Peyer's patch (tissue), 4 donors: ENCODE results near the gene POU2F3. TPM values are rescaled to one million over a fixed set of nuclear protein-coding genes. Genes with fewer than 3 reads are reported as not detected.

ENCODE experiments used
- DNase-seq, 3 donors: peaks; one replicate each; pipeline ENCODE4 v3.0.0-alpha.2; 2017 to 2019
- H3K27ac ChIP-seq, 4 donors: fragments of 200-600 bp; sonication (generic); one replicate each; pipeline ENCODE4 v1.5.1; 2016 to 2019
- H3K27me3 ChIP-seq, 2 donors: fragments of 200-600 bp; sonication (generic); one replicate each; pipeline ENCODE4 v1.5.1; 2019
- H3K36me3 ChIP-seq, 3 donors: fragments of 200-600 bp; sonication (generic); one replicate each; pipeline ENCODE4 v1.5.1; 2016 to 2019
- H3K4me1 ChIP-seq, 4 donors: fragments of 200-600 bp; sonication (generic); one replicate each; pipeline ENCODE4 v1.5.1; 2016 to 2019
- H3K4me3 ChIP-seq, 4 donors: fragments of 200-600 bp; sonication (generic); 1 replicate in 3 of 4; 2 replicates in 1 of 4; pipeline ENCODE4 v1.5.1; 2016 to 2019; ENCODE audit warnings: mild to moderate bottlenecking in 1 of 4
- H3K9me3 ChIP-seq, 4 donors: fragments of 200-600 bp; sonication (generic); one replicate each; pipeline ENCODE4 v1.5.1; 2016 to 2019; ENCODE audit warnings: mild to moderate bottlenecking in 1 of 4
- POLR2A ChIP-seq, 2 donors: fragments of 450-650 bp; IDR thresholded peaks; one replicate each; pipeline ENCODE4 v1.5.1; 2017; ENCODE audit warnings: antibody characterized with exemption in 2 of 2, mild to moderate bottlenecking in 2 of 2, moderate library complexity in 2 of 2
- total RNA-seq, 4 donors: library from RNA; depleted of rRNA; stranded (reverse); fragments of >200 nt; gene quantifications; one replicate each; pipeline ENCODE4 v1.1.0, GENCODE V29; 2016
- TF ChIP-seq, protein P1 (sequence below), 6 experiments: fragments of 450-650 bp in 4 of 6; fragments of 200-600 bp in 2 of 6; sonication (generic) in 1 of 6; IDR thresholded peaks; one replicate each; pipeline ENCODE4 v1.5.1; 2017 to 2019; ENCODE audit warnings: antibody characterized with exemption in 6 of 6, mild to moderate bottlenecking in 3 of 6, moderate library complexity in 1 of 6

Gene POU2F3
- total RNA-seq, 4 donors from 2014 or later, result 2.2 to 3.3 (median 2.8) TPM; not detected in 1

DNA sequence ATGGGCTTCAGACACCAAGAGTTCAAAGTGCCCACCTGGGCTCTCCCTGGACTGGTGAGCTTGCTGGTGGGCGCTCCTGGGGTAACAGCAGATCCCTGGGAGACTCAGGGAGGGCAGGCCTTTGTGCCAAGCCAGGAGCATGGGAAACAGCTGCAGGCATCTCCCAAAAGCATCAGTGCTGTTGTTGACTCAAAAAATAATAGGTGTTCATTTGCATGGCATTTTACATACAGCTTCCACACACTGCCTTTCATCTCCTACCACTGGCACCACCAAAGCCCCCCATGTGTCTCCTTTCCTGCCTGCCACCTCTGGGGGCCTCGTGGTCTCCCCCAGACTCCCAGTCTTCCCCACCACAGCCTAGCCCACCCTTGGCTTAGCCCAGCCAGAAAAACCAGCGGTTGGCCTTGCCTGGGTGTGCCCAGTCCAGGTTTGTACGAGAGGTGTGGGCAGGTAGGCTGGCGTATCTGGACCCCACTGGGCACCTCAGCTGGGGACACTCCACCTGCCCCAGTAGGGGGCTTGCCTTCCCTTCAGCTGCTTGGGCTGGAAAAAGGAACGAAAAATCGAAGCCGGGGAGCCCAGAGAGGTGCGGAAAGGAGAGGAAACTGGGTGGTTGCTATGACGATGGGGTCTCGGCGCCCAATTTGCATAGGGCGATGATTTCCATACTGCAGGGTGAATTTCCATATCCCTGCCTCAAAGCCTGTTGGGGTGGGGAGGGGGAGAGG lies 15.0 kb downstream of the POU2F3 start:
- no peak for DNase-seq
- TF ChIP-seq POLR2A (IDR thresholded peaks at IDR 0.05), result no peak
- TF ChIP-seq, protein P1, sequence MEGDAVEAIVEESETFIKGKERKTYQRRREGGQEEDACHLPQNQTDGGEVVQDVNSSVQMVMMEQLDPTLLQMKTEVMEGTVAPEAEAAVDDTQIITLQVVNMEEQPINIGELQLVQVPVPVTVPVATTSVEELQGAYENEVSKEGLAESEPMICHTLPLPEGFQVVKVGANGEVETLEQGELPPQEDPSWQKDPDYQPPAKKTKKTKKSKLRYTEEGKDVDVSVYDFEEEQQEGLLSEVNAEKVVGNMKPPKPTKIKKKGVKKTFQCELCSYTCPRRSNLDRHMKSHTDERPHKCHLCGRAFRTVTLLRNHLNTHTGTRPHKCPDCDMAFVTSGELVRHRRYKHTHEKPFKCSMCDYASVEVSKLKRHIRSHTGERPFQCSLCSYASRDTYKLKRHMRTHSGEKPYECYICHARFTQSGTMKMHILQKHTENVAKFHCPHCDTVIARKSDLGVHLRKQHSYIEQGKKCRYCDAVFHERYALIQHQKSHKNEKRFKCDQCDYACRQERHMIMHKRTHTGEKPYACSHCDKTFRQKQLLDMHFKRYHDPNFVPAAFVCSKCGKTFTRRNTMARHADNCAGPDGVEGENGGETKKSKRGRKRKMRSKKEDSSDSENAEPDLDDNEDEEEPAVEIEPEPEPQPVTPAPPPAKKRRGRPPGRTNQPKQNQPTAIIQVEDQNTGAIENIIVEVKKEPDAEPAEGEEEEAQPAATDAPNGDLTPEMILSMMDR (IDR thresholded peaks at IDR 0.05), result no peak
- no peak overlapping the region for H3K4me3 ChIP-seq
- H3K27ac ChIP-seq, result no peak overlapping the region
- no peaks in the 10 kb centered on the region for H3K36me3 ChIP-seq
- no peaks in the 10 kb centered on the region for H3K9me3 ChIP-seq
- no peaks in the 10 kb centered on the region for H3K27me3 ChIP-seq
- H3K4me1 ChIP-seq, result no peaks in the 10 kb centered on the region

DNA sequence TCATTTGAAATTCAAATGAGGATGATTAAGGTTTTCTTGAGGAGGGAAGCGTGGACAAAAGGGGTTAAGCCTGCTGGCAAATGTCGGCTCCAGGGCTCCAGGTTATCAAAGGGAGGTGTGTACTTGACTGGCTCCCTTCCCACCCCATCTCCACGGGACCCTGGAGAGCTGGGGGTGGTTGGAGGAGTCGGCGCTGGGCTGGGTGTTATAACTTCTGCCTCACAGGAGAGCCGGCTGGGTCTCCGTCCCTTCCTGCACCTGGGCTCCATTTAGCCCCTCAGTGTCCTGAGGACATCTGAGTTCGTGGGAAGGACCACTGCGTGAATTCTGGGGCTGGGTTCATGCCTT lies 15.6 kb downstream of the POU2F3 start:
- no peak for DNase-seq
- no peak overlapping the region for H3K4me3 ChIP-seq
- TF ChIP-seq, protein P1 (IDR thresholded peaks at IDR 0.05), result no peak
- no peak for TF ChIP-seq POLR2A (IDR thresholded peaks at IDR 0.05)
- no peak overlapping the region for H3K27ac ChIP-seq
- no peaks in the 10 kb centered on the region for H3K4me1 ChIP-seq
- no peaks in the 10 kb centered on the region for H3K9me3 ChIP-seq
- H3K27me3 ChIP-seq, result no peaks in the 10 kb centered on the region
- H3K36me3 ChIP-seq, result no peaks in the 10 kb centered on the region

DNA sequence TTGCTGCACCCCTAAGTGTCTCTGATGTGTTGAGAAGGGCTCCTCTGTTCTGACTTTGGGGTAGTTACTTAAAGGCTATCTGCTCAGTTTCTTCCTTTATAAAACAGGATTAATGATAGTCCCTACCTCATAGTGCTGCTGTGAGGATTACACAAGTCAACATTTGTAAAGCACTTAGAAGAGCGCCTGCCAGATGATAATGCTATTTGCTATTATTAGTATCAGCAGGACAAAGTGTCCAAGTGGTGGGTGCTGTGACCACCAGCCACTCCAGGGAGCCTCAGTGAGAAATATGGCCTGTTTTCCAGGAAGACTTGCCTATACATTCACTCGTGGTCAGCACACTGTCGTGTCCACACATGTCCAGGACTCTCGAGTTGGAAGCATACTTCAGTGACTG lies 16.2 kb downstream of the POU2F3 start:
- DNase-seq, result no peak
- H3K27ac ChIP-seq, result no peak overlapping the region
- H3K27me3 ChIP-seq, result no peaks in the 10 kb centered on the region
- no peaks in the 10 kb centered on the region for H3K4me1 ChIP-seq
- TF ChIP-seq POLR2A (IDR thresholded peaks at IDR 0.05), result no peak
- TF ChIP-seq, protein P1 (IDR thresholded peaks at IDR 0.05), result no peak
- no peaks in the 10 kb centered on the region for H3K36me3 ChIP-seq
- H3K4me3 ChIP-seq, result no peak overlapping the region
- H3K9me3 ChIP-seq, result no peaks in the 10 kb centered on the region

DNA sequence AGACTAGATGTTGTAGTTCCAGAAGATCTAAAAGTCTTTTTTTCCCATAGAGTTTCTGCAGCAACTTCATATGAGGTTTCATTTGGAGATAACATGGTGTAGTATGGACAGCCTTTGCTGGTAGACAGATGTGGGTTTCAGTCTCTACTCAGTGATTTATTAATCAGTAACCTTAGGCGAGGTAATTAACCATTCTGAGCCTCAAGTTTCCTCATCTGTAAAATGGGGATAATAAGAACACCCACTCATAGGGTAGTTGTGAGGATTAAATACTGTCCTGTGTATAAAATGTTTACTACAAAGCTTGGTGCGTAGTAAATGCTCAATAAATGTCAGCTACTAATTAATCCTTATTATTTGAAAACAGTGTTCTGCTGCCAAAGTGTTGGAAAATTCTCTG lies 16.8 kb downstream of the POU2F3 start:
- Histone ChIP-seq H3K27ac (no peak overlapping the region), H3K9me3 (no peaks in the 10 kb centered on the region), H3K36me3 (no peaks in the 10 kb centered on the region), H3K4me3 (no peak overlapping the region), H3K4me1 (no peaks in the 10 kb centered on the region), H3K27me3 (no peaks in the 10 kb centered on the region)
- TF ChIP-seq POLR2A (IDR thresholded peaks at IDR 0.05), result no peak
- TF ChIP-seq, protein P1 (IDR thresholded peaks at IDR 0.05), result no peak
- no peak for DNase-seq

DNA sequence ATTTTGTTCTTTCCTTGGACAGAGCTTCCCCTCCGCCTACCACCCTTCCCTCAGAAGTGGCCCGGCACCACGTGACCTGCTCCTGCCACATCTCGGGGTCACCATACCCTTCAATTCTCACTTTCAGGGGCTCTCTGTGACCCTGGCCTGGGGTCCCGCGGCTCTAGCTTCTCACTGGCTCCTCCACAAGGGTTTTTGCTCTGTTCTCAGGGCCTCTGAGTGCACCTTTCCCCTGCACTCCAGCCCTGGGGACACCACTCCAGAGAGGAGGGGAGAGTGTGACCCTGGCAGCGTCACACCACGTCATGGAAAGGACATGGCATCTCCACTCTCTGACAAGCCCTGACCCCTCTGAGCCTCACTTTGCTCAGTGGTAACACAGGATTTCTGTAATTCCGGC lies 17.4 kb downstream of the POU2F3 start:
- TF ChIP-seq POLR2A (IDR thresholded peaks at IDR 0.05), result no peak
- TF ChIP-seq, protein P1 (IDR thresholded peaks at IDR 0.05), result no peak
- H3K4me3 ChIP-seq, result no peak overlapping the region
- no peaks in the 10 kb centered on the region for H3K9me3 ChIP-seq
- no peaks in the 10 kb centered on the region for H3K27me3 ChIP-seq
- H3K4me1 ChIP-seq, result no peaks in the 10 kb centered on the region
- no peaks in the 10 kb centered on the region for H3K36me3 ChIP-seq
- H3K27ac ChIP-seq, result no peak overlapping the region
- DNase-seq, result no peak

DNA sequence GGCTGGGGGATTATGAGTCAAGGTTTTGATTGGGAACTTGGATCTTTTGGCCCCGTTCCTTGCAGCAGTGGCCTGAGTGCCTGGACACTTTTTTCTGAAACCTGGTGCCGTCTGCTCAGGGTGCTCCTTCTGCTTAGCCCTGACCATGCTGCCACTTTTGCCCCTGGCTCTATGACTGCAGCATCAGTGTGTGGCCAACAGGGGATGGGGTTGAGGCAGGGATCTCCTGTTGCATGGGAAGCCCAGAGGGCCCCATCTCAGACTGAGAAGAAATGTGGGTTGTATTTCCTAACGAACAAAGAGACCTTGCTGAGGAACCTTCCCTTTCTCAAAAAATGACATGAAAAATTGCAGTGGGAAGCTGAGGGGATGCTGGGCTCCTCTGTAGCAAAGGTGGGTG lies 18.7 kb downstream of the POU2F3 start:
- H3K36me3 ChIP-seq, result no peaks in the 10 kb centered on the region
- no peaks in the 10 kb centered on the region for H3K4me1 ChIP-seq
- H3K9me3 ChIP-seq, result no peaks in the 10 kb centered on the region
- H3K27ac ChIP-seq, result no peak overlapping the region
- no peak overlapping the region for H3K4me3 ChIP-seq
- DNase-seq, result no peak
- H3K27me3 ChIP-seq, result no peaks in the 10 kb centered on the region
- no peak for TF ChIP-seq POLR2A (IDR thresholded peaks at IDR 0.05)
- TF ChIP-seq, protein P1 (IDR thresholded peaks at IDR 0.05), result no peak
